Stimulated activated naive B cell treated with anti-CD40 and anti-IgM and Interleukin-4, amounts not matched to agents 10 μg/mL and 1 μg/mL and 100 μg/mL, for 72 hours (primary cell): ENCODE measurements around the gene ATP2A2.
"Not testable (repeated sequence)": the region's sequence is repeated elsewhere in the genome, so short reads cannot be mapped to it uniquely, and the experiment has no call there.

Source experiments
- ATAC-seq, 2 donors: fragments of 150-1000 bp; cut with Tn5 transposase; replicated peaks; 2 replicates each; pipeline ENCODE4 v1.10.0; 2021; ENCODE audit warnings: moderate library complexity in 1 of 2
- DNase-seq: peaks from one replicate; pipeline ENCODE4 v3.0.0; 2021
- H3K27ac Mint-ChIP-seq: one replicate; pipeline ENCODE4 v1.8.0; 2022; ENCODE audit warnings: mild to moderate bottlenecking, mixed read lengths
- H3K27me3 Mint-ChIP-seq, 2 donors: one replicate each; pipeline ENCODE4 v1.8.0; 2022; ENCODE audit warnings: mixed read lengths in 2 of 2
- H3K36me3 Mint-ChIP-seq, 2 donors: one replicate each; pipeline ENCODE4 v1.8.0; 2022; ENCODE audit warnings: mixed read lengths in 2 of 2, mild to moderate bottlenecking in 1 of 2
- H3K4me1 Mint-ChIP-seq, 2 donors: one replicate each; pipeline ENCODE4 v1.8.0; 2022; ENCODE audit warnings: mixed read lengths in 2 of 2, mild to moderate bottlenecking in 1 of 2
- H3K4me3 Mint-ChIP-seq, 2 donors: one replicate each; pipeline ENCODE4 v1.8.0; 2022; ENCODE audit warnings: mild to moderate bottlenecking in 2 of 2, mixed read lengths in 2 of 2, moderate library complexity in 1 of 2
- H3K9me3 Mint-ChIP-seq, 2 donors: one replicate each; pipeline ENCODE4 v1.8.0; 2022; ENCODE audit warnings: mixed read lengths in 2 of 2, mild to moderate bottlenecking in 1 of 2

ATP2A2 gene

GRCh38 chr12:110251381-110251780 is 29.7 kb upstream of the ATP2A2 start:
- DNase-seq (no peak), ATAC-seq (no peak)

GRCh38 chr12:110252716-110253115 is 28.3 kb upstream of the ATP2A2 start:
- no peaks in the 10 kb centered on the region for H3K4me1 Mint-ChIP-seq
- no peaks in the 10 kb centered on the region for H3K36me3 Mint-ChIP-seq
- H3K27ac Mint-ChIP-seq = no peak overlapping the region
- ATAC-seq = no peak
- H3K4me3 Mint-ChIP-seq = no peak overlapping the region
- no peak for DNase-seq
- no peaks in the 10 kb centered on the region for H3K9me3 Mint-ChIP-seq
- H3K27me3 Mint-ChIP-seq = no peaks in the 10 kb centered on the region

More at GRCh38 chr12:110251381-110251780, 29.7 kb upstream of the ATP2A2 start:
- H3K36me3 Mint-ChIP-seq = no peaks in the 10 kb centered on the region
- no peaks in the 10 kb centered on the region for H3K27me3 Mint-ChIP-seq
- H3K9me3 Mint-ChIP-seq = no peaks in the 10 kb centered on the region
- H3K4me3 Mint-ChIP-seq = no peak overlapping the region
- H3K27ac Mint-ChIP-seq = no peak overlapping the region
- H3K4me1 Mint-ChIP-seq = no peaks in the 10 kb centered on the region

DNA sequence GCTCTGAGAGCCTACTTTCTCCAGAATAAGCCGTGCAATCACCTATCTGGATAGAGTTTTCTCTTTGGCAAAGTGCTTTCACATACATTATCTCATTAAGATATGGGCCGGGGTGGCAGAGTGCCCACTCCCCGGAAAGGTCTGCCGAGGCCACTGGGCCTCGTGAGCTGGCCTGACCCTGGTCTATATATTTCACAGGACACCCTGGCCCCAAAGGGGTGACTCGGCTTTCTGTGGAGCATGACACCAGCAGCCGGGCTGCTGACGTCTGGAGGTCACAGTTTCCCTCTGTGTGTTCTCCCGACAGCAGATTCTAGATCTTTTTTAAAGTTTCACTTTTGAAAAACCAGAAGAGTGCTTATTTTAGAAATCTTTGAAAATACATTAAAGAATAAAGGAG is 27.9 kb upstream of the ATP2A2 start:
- Mint-ChIP-seq H3K4me3 (no peak overlapping the region), H3K27me3 (no peaks in the 10 kb centered on the region), H3K27ac (no peak overlapping the region), H3K4me1 (no peaks in the 10 kb centered on the region), H3K9me3 (no peaks in the 10 kb centered on the region), H3K36me3 (no peaks in the 10 kb centered on the region)
- ATAC-seq (no peak), DNase-seq (no peak)

GRCh38 chr12:110254971-110255540 is 26.0 kb upstream of the ATP2A2 start:
- Mint-ChIP-seq H3K36me3 (no peaks in the 10 kb centered on the region), H3K27me3 (no peaks in the 10 kb centered on the region), H3K4me3 (no peak overlapping the region), H3K4me1 (no peaks in the 10 kb centered on the region), H3K9me3 (no peaks in the 10 kb centered on the region), H3K27ac (no peak overlapping the region)
- no peak for ATAC-seq
- DNase-seq = no peak

DNA sequence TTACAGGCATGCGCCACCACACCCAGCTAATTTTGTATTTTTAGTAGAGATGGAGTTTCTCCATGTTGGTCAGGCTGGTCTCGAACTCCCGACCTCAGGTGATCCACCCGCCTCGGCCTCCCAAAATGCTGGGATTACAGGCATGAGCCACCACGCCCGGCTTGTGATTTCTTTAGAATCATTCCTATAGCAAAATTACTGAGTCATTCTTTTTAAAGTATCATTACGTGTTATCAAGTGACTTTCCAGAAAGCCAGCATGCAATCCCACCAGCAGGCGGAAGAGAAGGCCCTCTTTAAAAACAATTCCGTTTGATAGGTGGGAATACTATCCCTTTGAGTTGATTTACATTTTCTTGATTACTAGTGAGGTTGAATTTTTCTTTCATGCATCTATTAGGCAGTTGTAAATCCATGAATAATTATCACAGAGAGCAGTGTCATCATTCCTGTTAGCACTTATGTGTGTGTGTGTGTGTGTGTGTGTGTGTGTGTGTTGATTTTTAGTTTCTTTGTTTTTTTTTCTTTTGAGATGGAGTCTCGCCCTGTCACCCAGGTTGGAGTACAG is 25.1 kb upstream of the ATP2A2 start:
- not testable (repeated sequence) for H3K27ac Mint-ChIP-seq, DNase-seq, H3K36me3 Mint-ChIP-seq, H3K27me3 Mint-ChIP-seq, H3K4me1 Mint-ChIP-seq, H3K4me3 Mint-ChIP-seq, ATAC-seq, H3K9me3 Mint-ChIP-seq

DNA sequence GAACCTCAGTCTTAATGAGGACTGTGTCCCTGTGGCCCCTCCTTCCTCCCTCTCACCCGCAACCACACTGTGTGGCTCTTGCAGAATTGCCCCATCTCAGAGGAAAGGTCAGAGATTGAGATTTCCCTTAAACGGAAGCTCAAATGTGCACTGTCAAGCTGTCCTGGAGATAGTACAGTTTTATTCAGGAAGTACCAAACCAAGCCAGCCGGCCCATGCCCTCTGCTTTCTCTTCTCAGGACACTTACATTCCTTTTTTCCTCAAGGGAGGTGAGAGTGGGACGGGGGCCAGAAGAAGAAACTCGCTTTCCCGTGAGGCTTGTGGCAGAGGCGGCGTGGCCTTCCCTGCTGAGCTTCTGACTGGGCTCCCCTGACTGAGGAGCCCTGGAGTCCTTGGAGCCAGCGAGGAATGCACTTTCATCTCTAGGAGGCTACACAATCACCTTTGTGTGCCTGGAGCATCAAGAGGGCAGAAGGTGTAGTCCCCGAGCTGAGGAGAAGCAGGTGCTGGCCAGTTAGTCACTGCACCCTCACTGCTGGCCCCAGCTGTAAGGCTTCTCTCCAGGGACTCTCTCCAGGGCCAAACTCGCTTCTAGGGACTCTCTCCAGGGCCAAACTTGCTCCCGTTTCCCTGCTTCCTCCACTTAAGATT is 24.1 kb upstream of the ATP2A2 start:
- ATAC-seq = no peak
- Mint-ChIP-seq H3K4me3 (no peak overlapping the region), H3K27ac (no peak overlapping the region), H3K27me3 (no peaks in the 10 kb centered on the region), H3K9me3 (no peaks in the 10 kb centered on the region), H3K4me1 (no peaks in the 10 kb centered on the region), H3K36me3 (no peaks in the 10 kb centered on the region)
- no peak for DNase-seq

DNA sequence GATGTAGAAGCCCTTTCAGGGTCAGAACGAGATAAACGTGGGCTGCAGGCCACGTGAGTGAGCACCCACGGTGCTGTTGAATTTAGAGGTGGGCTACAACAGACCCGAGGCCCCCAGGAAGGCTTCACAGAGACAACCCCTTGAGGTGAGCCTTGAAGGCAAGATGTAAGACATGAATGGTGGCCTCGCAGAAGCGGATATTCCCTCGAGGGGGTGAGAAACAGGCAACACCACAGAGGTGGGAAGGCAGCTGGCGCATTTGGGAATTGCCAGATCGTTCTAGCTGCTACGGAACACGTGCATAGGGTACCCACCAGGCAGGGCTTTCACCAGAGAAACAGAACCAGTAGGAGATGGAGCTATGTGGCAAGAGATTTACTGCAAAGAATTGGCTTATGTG is 22.6 kb upstream of the ATP2A2 start:
- H3K4me3 Mint-ChIP-seq = no peak overlapping the region
- ATAC-seq = no peak
- H3K36me3 Mint-ChIP-seq = no peaks in the 10 kb centered on the region
- H3K27me3 Mint-ChIP-seq = no peaks in the 10 kb centered on the region
- H3K4me1 Mint-ChIP-seq = no peaks in the 10 kb centered on the region
- no peak for DNase-seq
- no peaks in the 10 kb centered on the region for H3K9me3 Mint-ChIP-seq
- no peak overlapping the region for H3K27ac Mint-ChIP-seq

DNA sequence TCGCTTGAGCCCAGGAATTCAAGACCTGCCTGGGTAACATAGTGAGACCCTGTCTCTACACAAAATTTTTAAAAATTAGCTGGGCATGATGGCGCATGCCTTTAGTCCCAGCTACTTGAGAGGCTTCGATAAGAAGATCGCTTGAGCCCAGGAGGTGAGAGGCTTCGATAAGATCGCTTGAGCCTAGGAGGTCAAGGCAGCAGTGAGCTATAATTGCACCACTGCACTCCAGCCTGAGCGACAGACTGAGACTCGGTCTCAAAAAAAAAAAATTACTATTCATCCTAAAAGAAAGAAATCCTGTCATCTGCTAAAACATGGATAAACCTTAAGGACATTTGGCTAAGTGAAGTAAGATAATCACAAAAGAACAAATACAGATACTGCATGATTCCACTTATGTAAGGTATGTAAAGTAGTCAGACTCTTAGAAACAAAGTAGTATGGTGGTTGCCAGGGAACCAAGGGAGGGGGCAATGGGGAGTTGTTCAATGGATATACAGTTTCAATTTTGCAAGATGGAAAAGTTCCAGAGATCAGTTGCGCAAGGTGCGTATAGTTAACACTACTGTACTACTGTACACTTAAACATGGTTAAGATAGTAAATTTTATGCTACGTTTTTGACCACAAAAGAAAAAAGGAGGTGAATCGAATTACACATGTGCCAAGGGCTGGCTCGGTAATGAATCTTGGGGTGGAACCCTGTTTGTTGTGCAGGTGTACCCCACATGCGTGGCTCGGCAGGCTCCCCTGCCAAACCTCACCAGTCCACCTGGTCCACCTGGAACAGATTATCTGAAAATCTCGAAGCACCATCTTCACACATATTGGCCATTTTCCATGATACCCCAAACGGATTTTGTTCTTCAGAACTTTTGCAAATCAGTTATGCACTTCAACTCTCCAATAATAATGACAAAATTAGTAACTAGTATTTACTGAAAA is 18.3 kb upstream of the ATP2A2 start:
- Mint-ChIP-seq H3K9me3 (no peaks in the 10 kb centered on the region), H3K27ac (no peak overlapping the region), H3K27me3 (no peaks in the 10 kb centered on the region), H3K36me3 (no peaks in the 10 kb centered on the region), H3K4me1 (no peaks in the 10 kb centered on the region), H3K4me3 (no peak overlapping the region)
- ATAC-seq = no peak
- no peak for DNase-seq

DNA sequence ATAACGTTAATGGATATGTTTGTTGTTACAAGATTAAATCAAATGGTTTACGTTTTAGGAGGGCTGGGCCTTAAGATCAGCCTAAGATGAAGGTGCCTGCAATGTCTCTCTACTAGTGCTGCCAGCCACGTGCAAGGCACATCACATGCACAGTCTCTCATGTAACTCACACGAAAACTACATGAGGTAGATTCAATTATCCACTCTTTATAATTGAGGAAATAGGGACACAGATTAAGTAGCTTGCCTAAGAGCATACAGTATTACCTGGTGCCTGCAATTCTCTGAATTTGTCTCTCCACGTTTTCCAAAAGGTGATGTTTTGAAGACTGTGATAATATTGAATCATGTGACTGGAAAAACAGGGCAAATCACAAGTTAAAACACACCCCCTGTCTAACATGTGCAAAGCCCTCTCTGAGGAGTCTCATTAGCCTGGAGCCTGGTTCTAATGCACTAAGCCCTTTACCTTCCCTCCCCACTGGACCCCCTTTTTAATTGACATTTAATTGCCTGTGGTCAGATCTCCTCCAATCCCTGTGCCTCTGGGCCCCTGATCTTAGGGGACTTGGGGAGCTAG is 14.6 kb upstream of the ATP2A2 start:
- Mint-ChIP-seq H3K9me3 (no peaks in the 10 kb centered on the region), H3K4me3 (no peak overlapping the region), H3K36me3 (no peaks in the 10 kb centered on the region), H3K4me1 (no peaks in the 10 kb centered on the region), H3K27me3 (peaks cover 8 to 13% of the 10 kb centered on the region in 2 donors), H3K27ac (no peak overlapping the region)
- ATAC-seq = no peak
- no peak for DNase-seq

- no peak overlapping the region for H3K27ac Mint-ChIP-seq
Measured at GRCh38 chr12:110266980-110267620, 13.9 kb upstream of the ATP2A2 start.

DNA sequence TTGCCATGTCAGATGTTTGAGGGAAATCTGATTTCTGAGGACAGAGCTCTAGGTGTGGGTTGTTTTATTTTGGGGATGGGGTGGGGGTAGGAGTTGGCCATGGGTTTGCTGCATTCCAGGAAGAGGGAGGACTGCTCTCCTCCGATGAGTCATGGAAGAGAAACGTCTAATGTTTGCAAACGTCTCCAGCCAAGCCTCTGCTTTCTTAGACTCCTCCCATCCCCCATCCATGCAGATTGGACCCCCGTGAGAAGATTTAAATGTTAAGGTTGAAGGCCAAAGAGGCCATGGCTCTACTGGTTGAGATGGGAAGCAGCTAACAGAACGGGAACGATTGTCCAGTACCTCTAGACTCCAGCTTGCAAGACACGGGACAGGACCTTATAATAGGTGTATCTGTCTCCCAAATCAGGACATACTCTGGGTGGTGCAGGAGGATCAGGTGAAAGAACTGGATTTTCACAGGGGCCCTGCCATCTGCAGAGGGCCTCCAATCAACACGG is 11.4 kb upstream of the ATP2A2 start:
- H3K4me3 Mint-ChIP-seq = no peak overlapping the region
- H3K27ac Mint-ChIP-seq = no peak overlapping the region
- DNase-seq = no peak

More at GRCh38 chr12:110266980-110267620, 13.9 kb upstream of the ATP2A2 start:
- ATAC-seq (no peak), DNase-seq (no peak)
- Mint-ChIP-seq H3K36me3 (no peaks in the 10 kb centered on the region), H3K4me3 (no peak overlapping the region), H3K27me3 (peaks cover 8 to 17% of the 10 kb centered on the region in 2 donors), H3K4me1 (no peaks in the 10 kb centered on the region), H3K9me3 (no peaks in the 10 kb centered on the region)

GRCh38 chr12:110270125-110270962 is 10.7 kb upstream of the ATP2A2 start:
- DNase-seq (no peak), ATAC-seq (no peak)
- Mint-ChIP-seq H3K9me3 (no peaks in the 10 kb centered on the region), H3K4me1 (no peaks in the 10 kb centered on the region), H3K27me3 (peaks cover 15 to 24% of the 10 kb centered on the region in 2 donors), H3K27ac (no peak overlapping the region), H3K4me3 (no peak overlapping the region), H3K36me3 (no peaks in the 10 kb centered on the region)

More for the DNA sequence above, 11.4 kb upstream of the ATP2A2 start:
- Mint-ChIP-seq H3K9me3 (no peaks in the 10 kb centered on the region), H3K27me3 (peaks cover 15 to 24% of the 10 kb centered on the region in 2 donors), H3K36me3 (no peaks in the 10 kb centered on the region), H3K4me1 (no peaks in the 10 kb centered on the region)
- no peak for ATAC-seq

GRCh38 chr12:110271015-110271414 is 10.0 kb upstream of the ATP2A2 start:
- H3K27ac Mint-ChIP-seq = no peak overlapping the region
- H3K4me3 Mint-ChIP-seq = no peak overlapping the region
- no peaks in the 10 kb centered on the region for H3K36me3 Mint-ChIP-seq
- H3K9me3 Mint-ChIP-seq = no peaks in the 10 kb centered on the region
- no peaks in the 10 kb centered on the region for H3K4me1 Mint-ChIP-seq
- ATAC-seq = no peak
- peaks cover 15 to 24% of the 10 kb centered on the region in 2 donors for H3K27me3 Mint-ChIP-seq
- no peak for DNase-seq
